IPS-20b (cell line): ENCODE measurements around the gene SLC9A3.
"Not testable (repeated sequence)": the region's sequence is repeated elsewhere in the genome, so short reads cannot be mapped to it uniquely, and the experiment has no call there.

Experiments used
- H3K27ac ChIP-seq: one replicate; pipeline ENCODE4 v1.5.1; 2013; ENCODE audit warnings: low read length
- H3K27me3 ChIP-seq: 2 replicates; pipeline ENCODE4 v1.6.1; 2013; ENCODE audit warnings: mild to moderate bottlenecking, low read length, inconsistent platforms; ENCODE audit not compliant: insufficient read depth
- H3K36me3 ChIP-seq: 2 replicates; pipeline ENCODE4 v1.6.1; 2013; ENCODE audit warnings: low read depth, mild to moderate bottlenecking, inconsistent platforms, low read length, moderate library complexity; ENCODE audit not compliant: insufficient read depth
- H3K4me1 ChIP-seq: 2 replicates; pipeline ENCODE4 v1.6.1; 2013; ENCODE audit warnings: mild to moderate bottlenecking, control low read depth, inconsistent platforms, low read length, moderate library complexity; ENCODE audit not compliant: insufficient read depth
- H3K4me3 ChIP-seq: 2 replicates; pipeline ENCODE4 v1.5.1; 2013; ENCODE audit warnings: mild to moderate bottlenecking, low read length, inconsistent platforms
- H3K9ac ChIP-seq: 2 replicates; pipeline ENCODE4 v1.6.1; 2013; ENCODE audit warnings: low read depth, mild to moderate bottlenecking, inconsistent platforms, low read length, moderate library complexity
- H3K9me3 ChIP-seq: 2 replicates; pipeline ENCODE4 v1.6.1; 2013; ENCODE audit warnings: mild to moderate bottlenecking, low read depth, low read length, inconsistent platforms; ENCODE audit not compliant: insufficient read depth

Gene SLC9A3

DNA sequence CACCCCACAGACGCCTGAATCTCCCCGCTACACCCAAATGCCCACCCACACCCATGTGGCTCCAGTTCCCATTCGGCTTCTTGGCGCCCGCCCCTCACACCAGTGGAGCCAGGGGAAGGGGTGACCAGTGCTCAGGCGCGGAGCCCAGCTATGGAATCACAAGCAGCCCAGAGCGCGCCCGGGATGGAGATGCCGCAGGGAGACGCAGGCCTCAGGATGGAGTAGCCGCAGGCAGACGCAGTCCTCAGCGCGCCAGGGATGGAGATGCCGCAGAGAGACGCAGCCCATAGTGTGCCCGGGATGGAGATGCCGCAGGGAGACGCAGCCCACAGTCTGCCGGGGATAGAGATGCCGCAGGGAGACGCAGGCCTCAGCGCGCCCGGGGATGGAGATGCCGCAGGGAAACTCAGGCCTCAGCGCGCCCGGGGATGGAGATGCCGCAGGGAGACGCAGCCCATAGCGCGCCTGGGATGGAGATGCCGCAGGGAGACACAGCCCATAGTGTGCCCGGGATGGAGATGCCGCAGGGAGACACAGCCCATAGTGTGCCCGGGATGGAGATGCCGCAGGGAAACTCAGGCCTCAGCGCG is 16.2 kb downstream of the SLC9A3 start:
- H3K27ac ChIP-seq, H3K4me3 ChIP-seq, H3K27me3 ChIP-seq, H3K9me3 ChIP-seq, H3K36me3 ChIP-seq, H3K4me1 ChIP-seq, H3K9ac ChIP-seq: not testable (repeated sequence)

DNA sequence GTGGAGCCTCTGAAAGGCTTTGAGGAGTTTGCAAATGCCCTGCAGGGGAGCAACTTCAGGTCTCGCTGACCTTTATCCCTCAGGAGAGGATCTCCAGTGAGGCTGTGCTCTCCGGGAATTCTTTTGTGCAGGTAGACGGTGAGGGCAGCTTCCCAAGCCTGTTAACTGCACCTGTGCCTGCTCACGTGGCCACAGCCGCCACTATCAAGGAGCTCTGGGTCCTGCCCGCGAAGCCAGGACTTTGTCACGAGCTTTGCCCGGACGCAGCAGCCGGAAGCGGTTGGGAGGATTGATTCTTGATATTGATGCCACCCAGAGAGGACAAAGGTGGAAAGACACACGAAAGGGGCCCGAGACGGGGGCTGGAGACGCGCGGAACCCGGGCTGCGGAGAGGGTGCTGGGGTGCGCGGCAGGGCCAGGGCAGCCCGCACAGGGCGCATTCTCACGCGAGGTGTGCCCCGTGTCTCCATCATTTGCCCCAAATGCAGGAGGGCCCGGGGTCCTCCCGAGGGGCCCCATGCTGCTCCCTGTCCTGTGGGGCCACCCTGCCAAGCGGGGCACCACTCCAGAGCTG is 18.2 kb downstream of the SLC9A3 start:
- H3K4me1 ChIP-seq, result no peaks in the 10 kb centered on the region
- no peaks in the 10 kb centered on the region; the same call in 1 of the 2 replicates for H3K27me3 ChIP-seq
- H3K9ac ChIP-seq, result no peak overlapping the region
- H3K9me3 ChIP-seq, result no peaks in the 10 kb centered on the region
- H3K4me3 ChIP-seq, result no peak overlapping the region
- H3K36me3 ChIP-seq, result no peaks in the 10 kb centered on the region
- H3K27ac ChIP-seq, result no peak overlapping the region

DNA sequence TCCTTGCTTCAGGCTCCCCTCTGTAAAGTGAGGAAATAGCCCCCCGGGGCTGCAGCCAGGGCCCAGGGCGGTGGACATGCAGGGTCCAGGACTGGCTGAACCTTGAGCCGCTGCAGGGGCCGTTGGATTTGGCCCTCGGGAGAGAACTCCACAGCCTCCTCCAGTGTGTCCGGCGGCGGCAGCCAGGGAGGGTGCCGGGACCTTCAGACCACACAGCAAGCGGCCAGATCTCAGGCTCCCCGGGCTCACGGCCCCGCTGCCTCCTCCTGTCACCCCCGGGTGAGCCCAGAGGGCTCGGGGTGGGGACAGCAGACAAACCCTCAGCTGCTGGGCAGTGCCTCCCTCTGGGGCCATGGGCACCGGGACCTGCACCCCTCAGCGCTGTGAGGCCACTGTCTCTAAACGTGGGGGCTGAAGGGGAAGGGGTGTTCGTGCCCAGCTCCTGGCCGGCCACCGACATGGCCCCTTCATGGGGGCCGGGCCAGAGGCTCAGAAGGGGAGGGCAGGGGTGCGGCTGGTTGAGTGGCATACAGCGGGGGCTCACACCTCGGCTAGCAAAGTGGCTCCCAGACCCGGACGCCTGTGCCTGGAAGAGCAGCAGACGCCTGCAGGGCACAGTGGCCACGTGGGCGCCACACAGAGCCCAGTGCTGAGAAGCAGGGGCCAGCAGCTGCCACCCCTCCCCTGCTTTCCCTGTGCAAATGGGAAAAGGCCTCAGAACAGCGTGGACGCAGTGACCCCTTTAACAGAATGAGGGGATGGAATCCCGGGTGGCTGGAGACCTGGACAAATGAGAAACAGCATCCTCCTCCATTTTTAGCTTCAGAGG is 19.7 kb downstream of the SLC9A3 start:
- no peaks in the 10 kb centered on the region for H3K36me3 ChIP-seq
- no peak overlapping the region for H3K9ac ChIP-seq
- H3K27ac ChIP-seq, result no peak overlapping the region
- H3K4me3 ChIP-seq, result no peak overlapping the region
- H3K9me3 ChIP-seq, result no peaks in the 10 kb centered on the region
- H3K27me3 ChIP-seq, result no peaks in the 10 kb centered on the region; the same call in 1 of the 2 replicates
- H3K4me1 ChIP-seq, result no peaks in the 10 kb centered on the region

DNA sequence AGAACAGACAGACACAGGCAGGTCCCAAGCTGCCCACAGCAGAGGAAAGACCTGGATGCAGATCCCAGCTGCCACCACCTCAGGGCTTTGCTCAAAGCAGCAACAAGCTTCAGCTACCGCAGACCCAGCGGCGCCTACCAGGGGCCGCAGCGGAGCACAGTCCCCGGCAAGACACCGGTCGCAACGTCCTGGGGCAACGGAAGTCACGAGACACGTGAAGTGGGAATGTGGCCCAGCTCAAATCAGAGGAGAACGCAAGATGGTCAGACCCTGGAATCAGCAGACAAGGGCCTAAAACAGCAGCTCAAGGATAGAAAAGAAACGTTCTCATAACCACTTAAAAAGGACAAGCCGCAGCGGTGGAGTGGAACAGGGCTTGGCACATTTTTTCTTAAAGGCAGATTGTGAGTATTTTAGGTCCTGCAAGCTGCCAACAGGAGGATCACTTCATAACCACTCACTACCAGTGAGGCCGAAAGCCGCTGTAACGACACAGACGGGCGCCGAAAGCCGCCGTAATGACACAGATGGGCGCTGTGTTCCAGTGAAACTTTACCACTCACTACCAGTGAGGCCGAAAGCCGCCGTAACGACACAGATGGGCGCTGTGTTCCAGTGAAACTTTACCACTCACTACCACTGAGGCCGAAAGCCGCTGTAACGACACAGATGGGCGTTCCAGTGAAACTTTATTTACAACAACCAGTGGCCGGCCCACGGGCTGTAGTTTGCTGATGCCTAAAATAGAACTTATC is 21.7 kb downstream of the SLC9A3 start:
- Histone ChIP-seq H3K4me3 (no peak overlapping the region), H3K27me3 (peaks cover under 1% of the 10 kb centered on the region), H3K36me3 (no peaks in the 10 kb centered on the region), H3K4me1 (no peaks in the 10 kb centered on the region), H3K9ac (no peak overlapping the region), H3K27ac (no peak overlapping the region), H3K9me3 (no peaks in the 10 kb centered on the region)

DNA sequence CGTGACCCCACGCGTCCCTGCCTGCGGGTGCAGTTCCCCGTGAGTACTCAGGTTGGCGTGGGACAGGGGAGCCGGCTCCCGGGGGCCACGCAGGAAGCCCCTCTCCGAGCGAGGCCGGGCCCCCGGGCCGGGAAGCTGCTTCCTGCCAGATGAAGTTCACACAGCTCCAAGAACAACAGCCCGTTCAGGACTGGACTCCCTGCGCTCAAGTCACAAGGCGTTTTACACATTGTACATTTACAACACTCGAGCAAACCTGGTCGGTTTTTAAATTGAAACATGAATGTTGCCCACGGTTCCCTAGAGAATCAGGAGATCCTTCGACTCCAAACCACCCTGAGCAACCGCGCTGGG is 22.4 kb downstream of the SLC9A3 start:
- Histone ChIP-seq H3K9ac (no peak overlapping the region), H3K27me3 (peaks cover 7% of the 10 kb centered on the region), H3K9me3 (no peaks in the 10 kb centered on the region)

DNA sequence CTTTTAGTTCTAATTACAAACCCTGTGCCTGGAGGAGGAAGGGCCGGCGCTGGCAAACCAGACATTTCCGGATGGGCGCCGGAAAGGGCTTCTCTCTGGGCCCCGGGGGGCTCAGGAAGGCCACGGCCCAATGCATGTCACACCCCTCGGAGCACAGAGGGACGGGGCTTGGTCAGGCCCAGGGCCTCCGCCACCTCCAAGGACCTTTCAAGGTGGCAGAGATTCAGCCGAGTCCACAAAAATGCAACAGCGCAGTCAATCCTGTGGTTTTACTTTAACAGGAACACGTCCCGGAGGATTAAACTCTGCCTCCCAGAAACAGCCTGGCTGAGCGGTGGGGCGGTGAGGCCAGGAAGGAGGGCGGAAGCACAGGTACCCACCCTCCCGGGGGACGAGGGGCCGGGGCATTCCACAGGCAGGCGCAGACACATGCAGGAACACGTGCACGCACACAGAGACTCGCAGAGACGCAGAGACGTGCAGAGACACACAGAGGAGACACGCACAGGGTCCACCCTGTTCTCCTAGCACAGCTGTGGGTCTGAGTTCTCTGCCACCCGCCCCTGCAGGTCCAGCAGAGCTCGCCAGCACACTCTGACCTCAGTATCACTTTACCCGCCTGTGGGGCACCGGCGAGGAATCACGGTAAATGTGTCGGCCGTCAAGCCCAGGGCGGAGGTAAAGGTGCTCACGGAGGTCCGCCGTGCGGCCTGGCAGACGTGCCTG is 23.0 kb downstream of the SLC9A3 start:
- peaks cover 13% of the 10 kb centered on the region for H3K27me3 ChIP-seq
- H3K4me3 ChIP-seq, result no peak overlapping the region
- no peaks in the 10 kb centered on the region for H3K36me3 ChIP-seq
- H3K27ac ChIP-seq, result no peak overlapping the region
- H3K9ac ChIP-seq, result no peak overlapping the region
- H3K9me3 ChIP-seq, result no peaks in the 10 kb centered on the region
- H3K4me1 ChIP-seq, result no peaks in the 10 kb centered on the region

More for the DNA sequence above, 22.4 kb downstream of the SLC9A3 start:
- no peaks in the 10 kb centered on the region for H3K36me3 ChIP-seq
- H3K27ac ChIP-seq, result no peak overlapping the region
- no peaks in the 10 kb centered on the region for H3K4me1 ChIP-seq
- no peak overlapping the region for H3K4me3 ChIP-seq

DNA sequence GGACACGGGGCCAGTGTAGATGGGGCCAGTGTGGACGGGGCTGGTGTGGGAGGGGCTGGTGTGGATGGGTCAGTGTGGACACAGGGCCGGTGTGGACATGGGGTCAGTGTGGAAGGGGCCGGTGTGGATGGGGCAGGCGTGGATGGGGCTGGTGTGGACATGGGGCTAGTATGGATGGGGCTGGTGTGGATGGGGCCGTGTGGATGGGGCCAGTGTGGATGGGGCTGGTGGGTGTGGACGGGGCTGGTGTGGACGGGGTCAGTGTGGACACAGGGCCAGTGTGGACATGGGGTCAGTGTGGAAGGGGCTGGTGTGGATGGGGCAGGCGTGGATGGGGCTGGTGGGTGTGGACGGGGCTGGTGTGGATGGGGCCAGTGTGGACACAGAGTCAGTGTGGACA is 23.8 kb downstream of the SLC9A3 start:
- peaks cover 19% of the 10 kb centered on the region for H3K27me3 ChIP-seq
- H3K9me3 ChIP-seq, result no peaks in the 10 kb centered on the region
- no peak overlapping the region for H3K9ac ChIP-seq
- H3K4me1 ChIP-seq, result no peaks in the 10 kb centered on the region
- H3K4me3 ChIP-seq, result no peak overlapping the region
- H3K27ac ChIP-seq, result no peak overlapping the region
- H3K36me3 ChIP-seq, result no peaks in the 10 kb centered on the region

DNA sequence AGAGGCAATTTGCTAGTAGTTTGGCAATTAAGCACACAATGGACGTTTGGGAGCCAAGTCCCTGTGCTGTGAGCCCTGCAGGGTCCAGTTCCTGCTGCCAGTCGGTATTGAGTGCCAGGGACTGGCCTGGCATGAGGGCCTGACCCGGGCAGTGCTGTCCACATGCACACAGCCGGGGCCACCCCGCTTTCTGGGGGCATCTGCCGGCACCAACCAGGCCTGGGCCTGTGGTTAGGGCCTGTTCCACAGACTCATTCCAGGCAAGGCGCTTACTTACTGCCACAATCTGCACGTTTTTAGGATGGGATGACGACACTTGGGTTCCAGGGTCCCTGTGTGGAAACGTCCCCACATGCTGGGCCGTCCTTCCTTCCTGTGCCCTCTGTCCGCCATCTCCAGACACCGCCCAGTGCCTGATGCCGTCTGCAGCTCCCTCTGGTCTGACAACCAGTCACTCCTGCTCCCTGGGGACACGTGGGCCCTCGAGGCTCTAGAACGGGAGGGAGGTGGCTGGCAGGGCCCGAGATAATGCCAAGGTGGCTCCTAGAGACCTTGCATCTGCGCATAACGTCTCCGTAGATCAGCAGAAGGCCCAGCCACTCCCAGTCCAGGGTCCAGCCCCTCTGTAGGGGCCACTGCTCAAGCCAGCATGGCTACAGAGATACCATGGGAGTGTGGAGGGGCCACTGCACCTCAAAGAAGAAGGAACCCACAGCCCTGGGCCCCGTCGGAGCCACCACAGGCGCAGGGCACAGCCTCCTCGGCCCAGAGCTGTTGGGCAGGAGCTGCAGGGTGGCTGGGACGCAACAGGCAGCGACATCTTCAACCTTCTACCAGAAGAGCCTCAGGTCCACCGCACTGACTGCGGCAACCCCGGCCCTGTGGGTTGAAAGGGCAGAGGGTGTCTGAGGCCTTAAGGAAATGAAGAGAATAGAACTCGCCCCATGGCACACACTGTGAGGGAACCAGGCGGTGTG is 24.7 kb downstream of the SLC9A3 start:
- no peak overlapping the region for H3K27ac ChIP-seq
- H3K4me1 ChIP-seq, result no peaks in the 10 kb centered on the region
- no peaks in the 10 kb centered on the region for H3K9me3 ChIP-seq
- no peaks in the 10 kb centered on the region for H3K36me3 ChIP-seq
- H3K27me3 ChIP-seq, result peaks cover 27% of the 10 kb centered on the region
- H3K9ac ChIP-seq, result no peak overlapping the region
- H3K4me3 ChIP-seq, result no peak overlapping the region

DNA sequence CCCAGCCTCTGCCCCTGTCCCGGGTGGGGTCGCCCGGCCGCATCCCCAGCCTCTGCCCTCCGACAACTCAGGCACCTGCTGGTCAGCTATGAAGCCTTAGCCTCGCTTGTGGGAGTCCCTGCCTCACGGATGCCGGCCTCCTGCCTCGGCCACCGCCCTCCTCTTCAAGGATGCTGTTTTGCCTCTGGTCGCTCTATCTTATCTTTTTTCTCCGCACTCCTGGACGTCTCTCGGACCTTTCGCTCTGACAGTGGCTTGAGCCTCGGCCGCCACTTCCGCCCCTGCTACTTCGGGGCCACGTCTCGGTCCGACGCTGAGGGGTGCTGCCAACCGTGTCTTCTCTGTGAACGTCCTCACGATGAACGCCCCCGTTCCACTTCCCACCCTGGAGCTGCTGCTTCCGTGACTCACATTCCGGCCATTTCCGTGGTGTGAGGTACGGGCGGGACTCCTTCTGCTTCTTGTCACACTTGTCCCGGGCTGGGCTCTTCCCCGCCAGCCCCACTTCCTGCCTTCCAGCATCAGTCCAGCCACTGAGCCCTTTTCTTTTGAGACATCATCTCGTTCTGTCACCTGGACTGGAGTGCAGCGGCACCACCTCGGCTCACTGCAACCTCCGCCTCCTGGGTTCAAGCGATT is 26.3 kb downstream of the SLC9A3 start:
- Histone ChIP-seq H3K9me3 (no peaks in the 10 kb centered on the region), H3K4me1 (no peaks in the 10 kb centered on the region), H3K27ac (no peak overlapping the region), H3K9ac (no peak overlapping the region), H3K27me3 (peaks cover 43% of the 10 kb centered on the region), H3K36me3 (no peaks in the 10 kb centered on the region), H3K4me3 (no peak overlapping the region)

DNA sequence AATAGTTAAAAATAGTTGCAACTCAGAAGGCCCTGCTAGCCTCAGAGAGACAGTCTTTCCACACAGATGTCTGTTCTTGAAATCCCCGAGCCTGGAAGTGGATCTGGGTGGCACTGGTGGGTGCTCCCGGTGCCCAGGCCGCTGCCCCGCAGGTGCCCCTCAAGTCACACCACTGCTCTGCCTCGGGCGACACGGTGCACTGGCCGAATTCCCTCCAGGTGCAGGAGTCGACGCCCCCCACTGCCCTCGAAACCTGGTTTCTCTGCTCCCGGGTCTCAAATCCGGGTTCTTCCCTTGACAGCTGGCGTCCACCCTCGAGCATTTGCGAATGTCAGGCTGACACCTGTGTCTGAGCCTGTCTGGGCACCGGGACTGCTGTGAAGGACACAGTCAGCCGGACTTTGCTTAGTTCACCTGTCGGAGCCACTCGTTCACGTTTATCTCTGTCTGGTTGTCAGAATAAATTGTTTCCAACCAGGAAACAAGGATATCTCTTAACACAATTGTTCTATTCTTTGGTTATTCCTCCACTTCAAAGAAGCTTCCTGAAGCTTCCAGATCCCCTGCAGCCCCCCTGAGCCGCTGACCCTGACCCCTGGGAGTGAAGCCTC is 27.1 kb downstream of the SLC9A3 start:
- Histone ChIP-seq H3K27me3 (peaks cover 47% of the 10 kb centered on the region), H3K4me1 (no peaks in the 10 kb centered on the region), H3K9ac (no peak overlapping the region), H3K36me3 (no peaks in the 10 kb centered on the region), H3K4me3 (no peak overlapping the region), H3K9me3 (no peaks in the 10 kb centered on the region), H3K27ac (no peak overlapping the region)
